ENCODE measurements around the gene HOXD12.

DNA sequence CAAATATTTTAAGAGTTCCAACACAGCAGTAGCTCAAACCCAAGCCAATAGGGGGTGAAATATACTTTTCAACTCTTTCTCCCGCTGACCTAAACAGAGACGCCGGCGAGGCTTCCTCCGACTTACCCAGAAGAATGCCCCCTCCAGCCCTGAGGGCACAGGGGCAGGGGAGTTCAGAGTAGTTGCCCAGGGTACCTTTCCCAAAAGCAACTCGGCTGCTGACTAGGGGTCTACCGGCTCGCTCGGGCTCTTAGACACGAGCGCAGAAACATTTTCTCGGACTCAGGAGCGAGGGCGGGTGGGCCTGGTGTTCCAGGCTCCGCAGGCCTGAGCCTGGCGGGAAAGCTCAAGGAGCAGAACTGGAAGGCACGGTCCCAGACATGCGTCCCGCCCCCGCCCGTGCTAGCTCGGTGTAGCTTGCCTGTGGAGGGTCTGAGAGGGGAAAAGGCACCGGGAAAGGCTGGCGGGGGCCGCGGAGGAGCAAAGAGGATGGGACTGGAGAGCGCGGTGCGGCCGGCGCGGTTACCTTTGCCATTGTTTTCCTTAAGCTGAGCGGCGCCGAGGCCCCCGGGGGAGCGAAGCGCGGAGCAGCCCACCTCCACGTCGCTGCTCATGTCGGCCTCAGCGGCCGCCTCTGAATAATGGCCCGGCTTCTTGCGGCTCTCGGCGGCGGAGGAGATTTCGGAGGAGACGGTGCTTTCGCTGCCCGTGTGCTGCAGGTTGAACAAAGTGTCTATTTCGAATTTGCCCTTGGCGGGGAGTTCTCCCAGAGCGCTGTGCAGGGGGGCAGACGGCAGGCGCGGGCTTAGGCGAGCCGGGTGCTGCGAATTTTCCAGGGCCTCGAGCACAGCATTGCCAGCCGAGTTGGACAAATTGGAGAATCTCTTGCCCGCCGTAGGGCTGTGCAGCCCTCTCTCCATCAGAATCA lies 16.5 kb upstream of the HOXD12 start:
- TF ChIP-seq, protein P1, sequence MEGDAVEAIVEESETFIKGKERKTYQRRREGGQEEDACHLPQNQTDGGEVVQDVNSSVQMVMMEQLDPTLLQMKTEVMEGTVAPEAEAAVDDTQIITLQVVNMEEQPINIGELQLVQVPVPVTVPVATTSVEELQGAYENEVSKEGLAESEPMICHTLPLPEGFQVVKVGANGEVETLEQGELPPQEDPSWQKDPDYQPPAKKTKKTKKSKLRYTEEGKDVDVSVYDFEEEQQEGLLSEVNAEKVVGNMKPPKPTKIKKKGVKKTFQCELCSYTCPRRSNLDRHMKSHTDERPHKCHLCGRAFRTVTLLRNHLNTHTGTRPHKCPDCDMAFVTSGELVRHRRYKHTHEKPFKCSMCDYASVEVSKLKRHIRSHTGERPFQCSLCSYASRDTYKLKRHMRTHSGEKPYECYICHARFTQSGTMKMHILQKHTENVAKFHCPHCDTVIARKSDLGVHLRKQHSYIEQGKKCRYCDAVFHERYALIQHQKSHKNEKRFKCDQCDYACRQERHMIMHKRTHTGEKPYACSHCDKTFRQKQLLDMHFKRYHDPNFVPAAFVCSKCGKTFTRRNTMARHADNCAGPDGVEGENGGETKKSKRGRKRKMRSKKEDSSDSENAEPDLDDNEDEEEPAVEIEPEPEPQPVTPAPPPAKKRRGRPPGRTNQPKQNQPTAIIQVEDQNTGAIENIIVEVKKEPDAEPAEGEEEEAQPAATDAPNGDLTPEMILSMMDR (IDR thresholded peaks at IDR 0.05) = no peak
- TF ChIP-seq EP300 (IDR thresholded peaks at IDR 0.05) (no peak), POLR2A (IDR thresholded peaks at IDR 0.05) (no peak)

Measured in ovary (tissue), 3 donors.